HG03378 (cell line): ENCODE measurements around the gene VAC14.

ENCODE experiments used
- ATAC-seq: cut with Tn5 transposase; IDR thresholded peaks from one replicate; pipeline ENCODE4 v1.9.1; 2021; ENCODE audit warnings: mild to moderate bottlenecking, moderate library complexity; ENCODE audit not compliant: unreplicated experiment

Gene VAC14

DNA sequence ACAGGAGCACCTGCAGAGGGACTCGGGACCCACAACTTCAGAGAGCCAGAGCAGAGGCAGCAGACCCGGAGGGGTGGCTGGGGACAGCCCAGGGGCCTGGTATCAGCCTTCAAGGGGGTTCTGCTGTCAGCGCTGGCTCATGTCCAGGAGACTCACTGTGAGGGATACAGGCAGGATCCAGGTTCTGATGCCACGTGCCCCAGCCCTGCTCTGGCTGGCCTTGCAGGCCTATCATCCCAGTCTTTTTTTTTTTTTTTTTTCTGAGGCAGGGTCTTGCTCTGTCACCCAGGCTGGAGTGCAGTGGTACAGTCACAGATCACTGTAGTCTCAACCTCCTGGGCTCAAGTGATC lies 106.1 kb downstream of the VAC14 start:
- ATAC-seq: no peak

DNA sequence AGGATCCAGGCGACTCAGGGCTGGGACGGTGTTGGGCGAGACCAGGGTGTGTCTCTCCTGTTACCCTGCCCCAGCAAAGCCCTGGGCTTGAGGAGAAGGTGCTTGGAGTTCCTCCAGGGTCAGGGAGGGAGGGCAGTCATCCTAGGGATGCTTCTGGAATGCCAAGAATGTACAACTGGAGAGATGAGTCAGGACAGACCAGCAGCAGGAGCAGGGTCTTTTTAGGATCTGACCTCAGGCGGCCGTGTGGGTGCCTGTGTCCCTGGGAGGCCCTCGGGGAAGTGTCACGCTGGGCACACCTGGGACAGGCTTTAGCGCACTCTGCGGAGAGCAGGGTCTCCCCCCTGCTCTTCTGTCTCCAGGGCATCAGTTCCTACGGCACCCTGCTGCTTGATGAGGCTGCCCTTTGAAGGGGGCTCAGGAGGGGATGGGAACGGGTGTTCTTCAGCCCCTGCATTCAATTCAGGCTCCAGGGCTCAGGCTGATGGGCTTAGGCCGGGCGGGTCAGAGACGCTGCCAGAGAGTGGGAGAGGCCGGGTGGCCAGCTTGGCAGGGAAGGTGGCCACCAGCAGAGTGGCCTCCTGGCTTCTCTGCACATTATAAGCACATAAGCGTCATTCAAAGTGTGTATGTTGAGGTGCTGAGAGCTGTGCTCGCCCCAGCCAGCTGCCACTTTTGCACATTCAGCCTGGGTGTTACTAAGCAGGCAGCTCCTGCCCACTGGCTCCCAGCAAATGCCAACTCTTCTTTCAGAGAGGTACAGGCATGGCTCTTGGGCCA lies 106.7 kb downstream of the VAC14 start:
- ATAC-seq: no peak

DNA sequence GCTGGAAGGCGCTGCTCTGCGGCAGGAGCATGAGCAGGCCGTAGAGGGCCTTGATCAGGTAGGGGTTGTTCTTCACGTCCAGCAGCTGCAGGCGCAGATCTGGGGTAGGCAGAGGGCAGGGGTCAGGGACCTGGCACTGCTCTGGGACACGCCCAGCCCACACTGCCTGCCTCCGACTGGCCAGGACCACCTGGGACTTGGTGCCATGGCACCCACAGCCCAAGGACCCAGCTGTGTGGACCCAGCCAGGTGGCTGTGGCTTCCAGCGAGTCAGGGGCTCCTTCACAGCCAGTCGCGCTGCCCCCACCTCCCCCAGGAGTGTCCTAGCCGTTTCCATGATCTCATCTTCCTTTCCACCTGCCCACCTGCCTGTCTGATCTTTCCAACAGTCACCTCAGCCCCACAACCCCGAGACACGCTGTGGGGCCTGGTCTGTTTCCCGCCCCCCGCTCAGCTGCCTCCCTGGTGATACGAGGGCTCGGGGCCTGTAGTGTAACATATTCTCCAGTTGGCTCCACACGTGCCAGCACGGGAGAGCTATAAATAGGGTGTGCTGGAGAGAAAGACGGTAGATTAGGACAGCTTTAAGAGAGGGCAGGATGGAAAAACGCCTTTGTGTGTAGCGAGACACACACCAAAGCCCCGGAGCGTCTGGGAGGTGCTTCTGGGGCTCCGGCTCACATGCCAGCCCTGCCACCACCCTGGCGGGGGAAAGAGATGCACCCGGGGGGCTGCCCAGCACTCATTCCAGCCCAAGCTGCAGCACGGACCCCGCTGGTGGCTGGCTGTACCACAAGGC lies 107.9 kb downstream of the VAC14 start:
- no peak for ATAC-seq

DNA sequence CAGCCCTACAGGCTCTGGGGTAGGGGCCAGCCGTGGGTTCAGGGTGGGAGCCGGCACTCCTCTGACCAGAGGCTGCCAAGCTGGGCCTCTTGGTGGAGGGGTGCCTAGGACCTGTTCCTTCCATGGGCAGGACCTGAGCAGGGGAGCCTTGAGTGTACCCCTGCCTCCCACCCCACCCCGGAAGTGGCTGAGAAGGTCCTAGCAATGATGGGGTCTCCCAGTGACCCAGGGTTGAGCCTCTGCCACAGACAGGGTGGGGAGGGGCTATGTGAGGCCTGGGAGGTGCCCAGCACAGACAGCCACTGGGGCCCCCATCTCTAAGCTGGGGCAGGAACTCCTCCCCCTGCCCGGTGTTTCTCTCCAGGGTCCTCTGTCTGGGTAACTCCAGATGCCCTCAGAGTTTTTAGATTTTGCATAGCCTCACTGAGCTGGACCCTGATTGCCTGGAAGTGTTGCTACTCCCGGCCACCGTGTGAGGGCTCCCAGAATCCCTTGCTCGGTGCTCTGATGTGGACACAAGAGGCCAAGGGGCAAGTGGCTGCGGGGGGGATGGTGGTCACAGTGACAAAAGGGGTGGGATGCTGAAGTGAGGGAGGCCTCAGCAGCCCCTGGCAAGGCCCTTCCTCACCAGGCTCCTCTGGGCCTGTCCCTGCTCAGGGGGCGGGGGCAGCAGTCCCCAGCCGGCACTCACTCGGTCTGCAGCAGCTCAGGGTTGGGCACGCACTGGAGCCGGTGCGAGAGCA lies 108.7 kb downstream of the VAC14 start:
- no peak for ATAC-seq

DNA sequence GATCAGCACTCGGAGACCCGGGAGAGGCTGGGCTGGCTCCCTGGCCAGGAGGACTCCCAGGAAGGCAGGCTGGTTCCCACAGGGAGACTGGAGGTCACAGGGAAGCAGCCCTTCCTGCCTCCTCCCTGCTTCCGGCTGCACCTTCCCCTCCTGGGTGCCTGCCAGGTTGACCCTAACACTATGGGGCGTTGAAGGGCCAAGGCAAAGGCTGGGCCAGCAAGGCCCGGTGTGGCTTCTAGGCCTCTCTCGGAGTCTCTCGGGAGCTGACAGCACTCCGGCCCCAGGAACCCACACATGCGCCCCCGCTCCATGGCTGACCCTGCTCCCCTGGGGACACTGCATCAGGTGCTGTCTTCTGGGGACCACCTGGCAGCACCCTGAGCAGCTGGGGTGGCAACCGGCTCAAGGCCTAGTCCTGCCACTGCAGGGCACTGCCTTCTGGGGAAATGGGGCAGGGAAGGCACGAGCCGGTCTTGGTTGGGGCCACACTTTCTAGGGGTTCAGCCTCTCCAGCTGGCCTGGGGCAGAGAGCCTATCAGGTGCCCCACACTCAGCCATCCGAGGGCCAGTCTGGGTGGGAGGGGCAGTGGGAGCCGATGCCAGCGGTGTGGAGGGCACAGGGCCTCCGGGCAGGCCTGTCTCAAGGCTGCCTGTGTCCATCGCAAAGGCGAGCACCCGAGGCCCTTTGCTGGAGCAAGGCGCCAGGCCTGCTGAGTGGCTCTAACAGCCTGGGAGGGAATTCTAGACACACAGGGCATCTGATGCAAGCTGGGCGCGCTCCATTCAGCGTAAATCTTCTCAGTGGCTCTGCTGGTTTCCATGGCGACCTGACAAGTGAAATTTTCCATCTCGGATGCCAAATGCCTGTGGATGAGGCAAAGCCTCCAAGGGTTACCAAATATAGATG lies 109.5 kb downstream of the VAC14 start:
- no peak for ATAC-seq

DNA sequence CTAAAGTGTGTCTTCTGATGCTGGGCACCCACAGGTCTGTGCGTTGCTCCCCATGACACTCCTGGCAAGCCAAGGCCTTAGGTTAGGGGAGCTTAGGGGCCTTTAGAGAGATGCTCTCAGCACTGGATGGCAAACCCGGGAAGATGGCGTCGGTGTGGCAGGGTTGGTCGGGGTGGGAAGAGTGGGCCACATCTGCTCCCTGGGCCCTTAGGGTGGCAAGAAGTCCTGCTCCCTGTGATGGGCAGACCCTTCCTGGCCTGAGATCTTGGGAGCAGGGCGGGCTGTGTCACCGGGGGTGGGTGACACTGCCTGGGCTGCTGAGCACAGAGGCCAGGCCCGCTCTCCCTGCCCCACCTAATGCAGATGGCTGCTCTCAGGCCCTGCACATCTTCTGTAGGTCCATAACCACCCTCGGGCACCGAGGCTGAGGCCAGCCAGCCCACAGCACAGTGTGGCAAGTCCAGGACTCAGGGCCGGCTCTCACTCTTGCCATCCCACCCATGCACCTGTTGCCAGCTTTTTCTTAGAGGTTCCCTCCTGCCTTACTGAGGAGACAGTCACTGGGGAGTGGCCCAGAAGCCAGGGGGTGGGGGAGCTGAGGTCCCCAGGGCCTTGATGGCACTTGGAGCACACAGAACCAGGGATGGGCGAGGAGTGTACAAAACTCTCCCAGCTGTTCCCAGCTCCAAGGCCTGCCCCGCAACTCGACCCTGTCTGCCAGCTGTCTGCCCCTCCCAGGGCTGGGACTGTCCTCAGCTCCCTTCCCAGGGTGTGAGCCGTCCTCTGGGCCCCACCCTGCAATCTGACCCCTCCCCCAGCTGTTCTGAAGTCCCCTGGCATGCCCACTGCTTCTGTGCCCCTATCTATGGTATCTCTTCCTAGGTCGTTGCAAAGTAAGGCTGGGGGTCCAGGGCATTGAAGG lies 110.7 kb downstream of the VAC14 start:
- no peak for ATAC-seq

DNA sequence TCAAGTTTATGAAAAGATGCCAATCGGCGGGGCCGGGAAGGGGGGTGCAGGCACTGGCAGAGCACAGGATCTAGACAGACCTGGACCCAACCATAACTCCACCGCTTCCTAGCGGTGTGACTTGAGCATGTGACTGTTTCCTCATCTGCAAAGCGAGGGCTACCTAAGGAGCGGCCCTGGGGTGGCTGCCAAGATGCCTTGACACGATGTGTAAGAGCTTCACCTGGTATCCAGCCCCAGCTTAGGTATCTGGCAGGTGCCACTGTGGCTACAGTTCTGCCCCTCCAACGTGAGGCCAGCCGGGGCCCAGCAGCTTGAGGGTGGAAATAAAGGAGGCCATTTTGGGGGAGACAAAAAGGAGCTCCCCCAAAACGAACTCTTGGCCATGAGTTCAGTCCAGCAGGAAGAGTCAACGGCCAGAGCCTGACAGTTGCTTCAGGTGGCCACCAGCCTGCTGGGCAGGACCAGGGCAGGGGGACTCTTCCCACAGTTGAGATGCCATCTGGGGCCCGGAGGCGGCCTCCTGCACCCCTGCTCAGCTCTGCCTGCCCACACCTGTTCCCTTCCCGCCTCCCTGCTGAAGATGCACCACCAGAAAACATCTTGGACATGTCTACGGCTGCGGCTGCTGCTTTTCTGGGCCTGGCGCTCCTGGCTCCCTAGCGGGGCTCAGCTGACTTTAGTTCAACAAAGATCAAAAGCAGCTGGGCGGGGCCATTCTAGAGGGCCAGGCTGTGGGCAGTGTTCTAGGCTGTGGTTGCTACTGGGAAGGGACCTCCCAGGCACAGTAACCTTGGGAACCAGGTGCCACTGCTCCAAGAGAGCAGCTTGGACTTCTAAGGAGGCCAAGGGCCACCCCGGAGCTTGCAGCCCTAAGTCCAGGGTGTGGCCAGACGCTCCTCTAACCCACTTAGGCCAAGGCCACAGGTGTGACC lies 111.7 kb downstream of the VAC14 start:
- ATAC-seq: no peak

DNA sequence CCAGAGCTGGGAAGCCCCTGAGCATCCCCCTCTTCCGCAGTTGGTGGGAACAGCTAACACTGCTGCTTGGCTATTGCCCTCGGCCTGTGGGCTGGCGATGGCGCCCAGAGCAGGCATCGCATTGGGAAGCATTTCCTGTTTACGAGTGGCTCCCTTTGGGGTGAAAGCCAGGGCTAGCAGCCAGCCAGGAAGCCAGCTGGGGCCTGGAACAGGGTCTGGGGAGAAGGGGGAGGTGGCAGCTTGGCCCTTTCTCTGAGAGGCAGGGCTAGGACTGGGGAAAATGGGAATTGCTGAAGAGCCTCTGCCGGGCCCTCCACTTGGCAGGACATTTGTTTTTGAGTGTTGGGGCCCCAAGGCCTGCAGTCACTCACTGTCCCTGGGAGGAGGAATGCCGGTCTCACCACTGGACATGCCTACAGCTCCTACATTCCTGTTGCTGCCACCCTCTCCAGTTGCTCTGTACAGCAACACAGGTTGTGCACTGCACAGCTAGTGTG lies 112.7 kb downstream of the VAC14 start:
- ATAC-seq: no peak

DNA sequence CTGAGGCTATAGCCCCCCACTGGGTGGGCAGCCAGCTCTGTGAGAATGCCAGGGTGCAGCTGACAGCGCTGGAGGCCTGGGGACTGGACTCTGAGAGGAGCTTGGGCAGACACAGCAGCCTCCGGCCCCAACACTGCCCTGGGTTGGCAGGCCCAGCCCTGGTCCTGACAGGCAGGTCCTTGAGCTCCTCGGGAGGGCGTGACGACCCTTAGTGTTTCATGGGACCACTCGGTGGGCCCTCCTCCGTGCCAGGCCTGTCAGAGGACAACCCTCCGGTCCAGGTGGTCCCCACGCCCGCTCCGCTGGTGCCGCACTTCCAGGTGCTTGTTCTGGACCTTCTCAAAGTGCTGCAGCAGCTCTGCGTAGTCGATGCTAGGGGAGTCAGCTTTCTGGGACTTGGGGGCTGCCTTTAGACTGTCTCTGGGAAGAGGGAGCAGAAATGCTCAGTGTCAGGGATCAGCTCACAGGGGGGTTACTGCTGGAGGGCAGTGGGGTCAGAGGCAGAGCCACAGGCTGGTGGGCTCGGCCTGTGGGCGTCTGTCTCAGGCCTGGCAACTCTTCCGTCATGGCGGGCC lies 113.2 kb downstream of the VAC14 start:
- no peak for ATAC-seq

DNA sequence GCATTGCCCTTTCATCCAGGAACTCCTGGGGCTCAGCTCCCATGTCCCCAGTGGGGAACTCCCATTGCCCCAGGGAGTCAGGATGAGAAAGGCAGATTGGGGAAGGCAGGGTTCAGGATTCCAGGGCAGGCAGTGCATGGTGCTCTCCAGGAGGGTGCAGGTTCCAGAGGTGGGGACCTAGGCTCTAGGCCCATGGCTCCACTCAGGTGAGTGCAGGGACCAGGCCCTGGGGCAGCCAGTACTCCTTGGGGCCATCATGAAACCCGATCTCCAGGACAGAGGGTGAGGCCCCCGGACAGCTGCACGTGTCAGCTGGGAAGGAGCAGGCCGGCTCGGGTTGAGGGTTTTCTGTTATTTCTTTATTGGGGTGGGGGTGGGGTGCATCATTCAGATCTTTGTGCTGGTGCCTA lies 113.9 kb downstream of the VAC14 start:
- ATAC-seq: no peak

DNA sequence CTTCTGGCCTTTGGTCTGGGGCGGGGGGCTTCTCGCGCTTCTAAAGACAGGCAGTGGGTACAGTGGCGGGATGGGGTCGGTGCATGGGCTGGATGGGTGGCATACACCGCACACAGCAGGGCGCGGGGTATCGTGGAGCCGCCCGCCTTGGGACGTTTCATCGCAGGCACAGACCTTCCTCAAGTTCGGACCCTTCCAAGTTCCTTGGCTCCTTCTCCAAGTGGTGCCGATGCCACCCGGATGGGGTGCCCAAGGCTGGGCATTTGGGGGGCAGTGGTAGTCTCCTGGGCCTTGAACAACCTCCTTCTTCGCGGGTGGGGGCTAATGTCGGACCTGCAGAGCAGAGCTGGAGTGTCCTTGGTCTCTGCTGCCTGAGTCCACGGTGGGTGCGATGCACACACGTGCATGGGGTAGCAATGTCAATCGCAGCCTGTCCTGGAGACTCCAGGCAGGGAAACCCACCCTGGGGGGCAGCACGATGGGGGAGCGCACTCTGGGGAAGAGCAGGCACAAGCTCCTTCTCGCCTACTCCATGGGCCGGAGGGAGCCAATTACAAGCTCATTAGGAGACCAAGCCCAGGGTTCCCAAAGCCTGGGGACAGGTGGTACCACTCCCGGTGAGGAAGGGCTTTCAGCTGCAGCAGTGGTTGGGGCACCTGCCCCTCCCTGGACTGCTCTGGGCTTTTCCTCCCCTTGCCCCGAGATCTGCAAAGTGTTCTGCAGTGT lies 114.4 kb downstream of the VAC14 start:
- no peak for ATAC-seq

DNA sequence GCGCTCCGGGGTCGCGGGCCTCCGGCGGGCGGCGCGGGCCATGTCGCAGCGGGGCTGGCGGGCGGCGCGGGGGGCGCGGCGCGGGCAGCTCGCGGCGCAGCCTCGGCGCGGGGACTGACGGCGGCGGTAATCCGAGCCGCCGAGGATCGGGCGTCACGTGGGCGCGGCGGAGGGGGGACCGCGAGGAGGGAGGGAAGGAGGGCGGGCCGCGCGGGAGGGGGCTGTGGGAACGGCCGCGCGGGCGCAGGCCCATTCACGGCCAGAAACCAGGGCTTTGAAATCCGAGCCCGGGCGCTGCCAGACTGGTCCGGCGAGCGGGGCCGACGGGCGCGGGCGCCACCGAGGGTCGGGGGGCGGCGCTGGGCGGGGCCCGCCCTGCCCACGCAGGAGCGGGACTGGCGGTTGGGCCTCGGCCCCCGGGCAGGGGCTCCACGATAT lies 115.0 kb downstream of the VAC14 start, which contains the start of gene MTSS2:
Gene MTSS2 (minus strand): TSS at position 116 of the 438 bp plus-strand sequence. CDS start 262 bp downstream, outside the sequence.
- no peak for ATAC-seq

DNA sequence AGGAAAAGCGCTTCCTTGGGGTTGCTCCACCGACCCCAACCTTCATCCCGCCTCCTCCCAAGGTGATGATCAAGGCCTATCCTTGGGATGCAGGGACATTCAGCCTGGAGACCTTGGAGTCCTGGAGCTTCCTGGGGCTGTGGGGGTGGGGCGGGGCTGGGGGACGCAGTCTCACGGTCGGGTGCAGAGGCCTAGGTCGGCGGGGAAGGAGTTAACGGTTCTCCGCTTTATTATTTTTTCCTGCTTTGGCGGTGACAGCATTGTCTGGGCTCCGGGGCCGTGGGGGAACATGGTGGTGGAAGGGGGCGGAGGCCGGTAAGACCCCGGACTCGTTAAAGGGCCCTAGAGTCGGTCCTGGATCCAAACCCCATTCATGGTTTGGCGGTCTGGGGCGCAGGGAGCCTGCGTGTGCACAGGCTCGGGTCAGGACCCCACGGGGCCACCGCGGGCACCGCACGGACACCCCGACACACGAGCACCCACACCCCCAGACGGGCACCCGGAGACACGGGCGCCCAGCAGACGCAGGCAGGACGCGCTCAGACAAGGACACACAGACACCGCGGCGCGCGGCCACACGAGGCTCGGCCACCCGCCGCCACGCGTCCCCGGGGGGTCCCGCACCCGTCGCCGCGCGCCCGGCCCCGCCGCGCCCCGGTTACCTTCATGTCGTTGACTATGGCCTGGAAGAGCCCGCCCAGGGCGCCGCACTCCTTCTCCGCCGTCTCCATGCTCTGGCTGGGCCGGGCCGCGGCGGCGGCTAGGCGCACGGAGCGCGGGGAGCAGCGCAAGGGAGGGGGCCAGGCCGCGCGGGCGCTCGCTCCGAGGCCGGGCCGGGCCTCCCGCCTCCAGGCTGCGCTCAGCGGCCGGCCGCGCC lies 115.7 kb downstream of the VAC14 start:
- ATAC-seq: no peak

DNA sequence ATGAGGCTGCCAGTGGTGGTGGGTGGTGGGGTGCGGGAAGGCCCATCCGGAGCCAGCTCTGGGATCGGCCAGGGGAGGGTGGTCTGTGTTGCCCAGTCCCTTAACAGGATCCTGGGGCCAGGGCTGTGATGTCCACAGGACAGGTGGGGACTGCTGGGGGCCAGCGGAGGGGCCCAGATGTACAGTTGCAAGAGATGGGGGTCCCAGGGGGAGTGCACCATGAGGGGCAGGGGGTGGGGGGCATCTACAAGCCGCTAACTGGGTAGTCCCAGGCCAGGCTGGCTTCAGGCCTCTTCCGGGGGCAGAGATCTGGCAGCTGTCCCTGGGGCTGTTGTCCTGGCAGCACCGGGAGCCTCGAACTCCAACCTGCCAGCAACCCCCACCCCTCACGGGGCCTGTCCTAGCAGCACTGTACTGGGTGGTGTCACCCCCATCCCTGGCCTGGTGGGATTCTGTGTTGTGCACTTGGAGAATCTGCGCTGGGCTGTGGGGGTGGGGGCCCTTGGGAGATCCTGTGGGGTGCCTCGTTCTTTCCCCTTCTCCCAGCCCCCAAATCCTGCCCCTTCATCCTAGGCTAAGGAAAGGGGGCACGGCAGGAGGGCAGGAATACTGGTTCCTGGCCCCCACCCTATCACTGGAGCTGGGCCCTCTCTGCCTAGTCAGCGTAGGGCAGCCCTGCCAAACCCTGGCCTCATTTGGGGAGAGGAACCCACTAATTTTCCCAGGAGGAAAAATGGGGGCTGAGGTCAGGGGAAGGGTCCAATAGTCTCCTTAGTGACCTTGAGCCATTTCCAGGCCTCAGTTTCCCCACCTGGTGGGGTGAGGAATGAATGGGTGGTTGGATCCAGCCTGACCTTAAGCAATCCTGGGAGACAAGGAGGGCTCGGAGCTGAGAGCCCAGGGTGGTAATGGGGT lies 116.6 kb downstream of the VAC14 start:
- ATAC-seq: no peak
